ENCODE measurements around the gene LSS.
"Not testable (repeated sequence)": the region's sequence is repeated elsewhere in the genome, so short reads cannot be mapped to it uniquely, and the experiment has no call there.

The LSS gene

GRCh38 chr21:46245213-46245915, 16.8 kb upstream of the LSS start:
- DNase-seq = no peak

GRCh38 chr21:46244602-46245001, 16.0 kb upstream of the LSS start:
- no peak for DNase-seq

DNA sequence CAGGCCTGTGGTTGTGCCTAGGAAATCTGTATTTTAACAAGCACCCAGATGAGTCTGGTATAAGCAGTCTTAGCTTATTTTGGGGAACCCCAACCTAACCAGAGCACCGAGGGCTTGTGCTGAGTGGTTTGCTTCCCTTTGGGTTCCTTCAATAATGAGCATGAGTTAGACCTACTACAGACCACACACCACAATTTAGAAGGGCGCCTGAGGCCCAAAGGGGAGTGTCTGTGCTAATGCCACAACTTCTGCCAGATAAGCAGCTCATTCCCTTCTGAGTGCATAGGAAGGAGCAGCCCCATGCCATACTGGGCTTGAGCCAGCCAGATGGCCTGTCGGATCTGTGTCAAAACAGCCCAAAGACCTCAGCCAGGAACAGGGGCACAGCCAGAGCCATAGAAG, 15.4 kb upstream of the LSS start:
- no peak for DNase-seq

DNA sequence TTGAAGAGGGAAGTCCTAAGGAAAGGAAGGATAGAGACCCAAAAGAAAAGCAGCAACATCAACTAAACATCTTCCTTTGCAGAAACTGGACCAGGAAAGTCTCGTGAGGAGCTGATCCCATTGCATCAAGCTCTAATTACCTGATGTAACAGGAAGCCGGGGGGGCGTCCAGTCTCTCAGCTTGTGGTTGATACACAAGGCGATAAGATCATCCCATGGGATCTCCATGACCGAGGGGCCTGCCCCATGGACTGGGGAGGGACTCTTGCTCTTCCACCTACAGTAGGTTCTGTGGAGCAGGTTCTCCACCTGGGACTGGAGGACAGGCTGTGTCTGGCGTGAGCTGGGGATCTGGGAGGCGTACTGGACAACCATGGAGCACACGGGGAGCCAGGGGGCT, 14.8 kb upstream of the LSS start:
- no peak for DNase-seq

DNA sequence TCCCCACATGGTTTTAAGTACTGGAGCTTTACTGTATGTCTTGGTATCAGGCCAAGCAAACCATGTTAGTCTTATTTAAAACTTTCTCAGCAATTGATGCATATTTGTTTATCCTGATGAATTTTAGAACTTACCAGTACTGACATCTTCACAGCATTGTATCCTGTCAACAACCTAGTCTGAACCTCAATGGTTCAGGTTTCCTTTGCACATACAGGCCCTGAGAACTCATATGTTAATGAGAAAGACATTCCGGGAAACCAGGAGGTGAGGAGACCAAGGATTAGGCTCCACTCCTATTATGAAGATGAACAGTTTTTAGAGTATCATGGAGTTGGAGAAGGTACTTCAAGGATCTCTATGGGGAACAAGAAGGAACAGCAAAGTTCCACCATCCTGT, 13.0 kb upstream of the LSS start:
- not testable (repeated sequence) for DNase-seq

GRCh38 chr21:46239817-46240325, 11.3 kb upstream of the LSS start:
- DNase-seq = no peak

DNA sequence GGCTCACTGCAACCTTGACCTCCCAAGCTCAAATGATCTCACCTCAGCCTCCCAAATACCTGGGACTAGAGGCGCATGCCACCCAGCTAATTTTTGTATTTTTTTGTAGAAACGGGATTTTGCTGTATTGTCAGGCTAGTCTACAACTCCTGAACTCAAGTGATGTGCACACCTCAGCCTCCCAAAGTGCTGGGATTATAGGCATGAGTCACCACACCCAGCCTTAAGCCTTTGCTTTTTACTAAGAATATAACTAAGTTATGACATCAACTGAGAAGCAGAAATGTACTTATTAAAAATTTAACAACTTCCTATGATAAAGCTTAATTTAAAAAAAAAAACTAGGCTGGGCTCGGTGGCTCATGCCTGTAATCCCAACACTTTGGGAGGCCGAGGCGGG, 8.9 kb upstream of the LSS start:
- DNase-seq = no peak

DNA sequence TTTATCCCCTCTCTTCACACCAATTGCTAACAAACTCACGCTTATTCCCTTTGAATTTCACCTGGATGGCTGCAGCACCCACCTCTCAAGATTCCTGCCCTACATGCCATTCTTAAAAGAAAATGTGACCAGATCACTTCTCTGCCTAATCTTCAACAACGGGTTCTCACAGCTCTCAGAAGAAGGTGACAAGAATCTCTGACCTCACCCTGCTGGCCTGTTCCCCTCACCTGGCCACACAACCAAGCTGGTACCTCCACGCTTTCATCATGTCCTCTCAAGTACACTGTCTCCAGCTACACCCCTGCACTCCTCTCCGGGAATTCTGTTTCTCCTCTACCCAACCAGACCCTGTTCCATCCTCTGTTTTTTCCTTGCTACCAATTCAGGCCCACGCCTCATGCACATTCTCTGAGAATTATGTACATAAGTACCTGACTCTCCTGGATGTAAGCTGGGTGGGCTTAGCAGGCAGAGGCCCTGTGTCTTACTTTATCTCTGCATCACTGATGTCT, 5.9 kb upstream of the LSS start:
- no peak for DNase-seq

- DNase-seq = no peak
These were observed 1.3 kb upstream of the LSS start for GRCh38 chr21:46229923-46230260.

GRCh38 chr21:46229133-46229922, 754 bp upstream of the LSS start:
- DNase-seq = no peak

DNA sequence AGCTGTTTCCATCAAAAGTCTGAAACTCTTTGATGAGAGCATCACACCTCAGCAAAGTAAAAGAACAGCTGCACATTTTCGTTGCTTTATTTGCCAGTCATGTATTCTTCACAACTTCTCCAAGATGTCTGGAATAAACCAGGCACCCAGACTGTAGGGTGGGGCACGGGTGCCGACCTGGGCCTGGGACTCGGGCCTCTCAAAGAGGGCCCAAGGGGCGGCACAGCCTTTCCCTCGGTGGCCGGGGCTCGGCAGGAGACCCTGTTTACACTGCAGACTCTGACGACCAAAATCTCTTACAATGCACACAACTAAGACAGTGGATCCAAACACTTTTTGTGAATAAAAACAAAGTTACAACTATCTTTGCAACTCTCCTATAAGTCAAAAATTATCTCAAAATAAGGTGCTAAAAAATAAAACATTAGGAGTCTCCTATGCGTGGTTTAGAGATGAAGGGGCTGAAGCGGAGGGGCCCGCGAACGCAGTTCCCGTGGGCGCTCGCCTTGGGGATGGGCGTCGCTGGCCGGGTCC, 696 bp downstream of the LSS start:
- DNase-seq = no peak

DNA sequence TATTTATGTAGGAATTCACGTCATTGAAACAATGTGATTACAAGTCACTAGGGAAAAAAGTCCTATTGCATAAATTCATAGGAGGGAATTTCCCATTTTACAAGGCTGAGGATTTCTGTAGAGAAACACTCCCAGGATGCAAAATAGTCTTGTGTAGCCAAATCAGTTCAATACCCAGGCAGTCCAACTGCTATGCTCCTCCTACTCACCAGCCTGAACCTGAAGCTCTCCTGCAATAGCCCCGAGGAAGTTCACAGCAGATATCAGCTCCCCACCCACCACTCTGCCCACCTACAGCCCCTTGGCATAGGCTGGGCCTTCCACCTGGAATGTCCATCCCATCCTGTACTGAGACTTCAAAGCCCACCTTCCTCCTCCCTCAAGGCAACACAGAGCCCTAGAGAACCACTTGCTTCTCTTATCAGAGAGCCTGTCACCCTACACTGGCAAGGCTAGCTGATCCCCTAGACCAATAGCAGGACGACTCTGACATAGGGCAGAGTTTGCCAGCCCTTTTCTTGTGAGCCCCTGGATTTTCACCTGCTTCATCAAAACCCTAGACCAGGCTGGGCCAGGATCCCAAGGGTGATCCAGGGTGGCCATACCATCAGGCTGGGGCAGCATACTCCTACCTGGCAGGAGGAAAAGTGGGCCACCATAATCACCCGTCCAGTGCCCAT, 1.5 kb downstream of the LSS start:
- no peak for DNase-seq

DNA sequence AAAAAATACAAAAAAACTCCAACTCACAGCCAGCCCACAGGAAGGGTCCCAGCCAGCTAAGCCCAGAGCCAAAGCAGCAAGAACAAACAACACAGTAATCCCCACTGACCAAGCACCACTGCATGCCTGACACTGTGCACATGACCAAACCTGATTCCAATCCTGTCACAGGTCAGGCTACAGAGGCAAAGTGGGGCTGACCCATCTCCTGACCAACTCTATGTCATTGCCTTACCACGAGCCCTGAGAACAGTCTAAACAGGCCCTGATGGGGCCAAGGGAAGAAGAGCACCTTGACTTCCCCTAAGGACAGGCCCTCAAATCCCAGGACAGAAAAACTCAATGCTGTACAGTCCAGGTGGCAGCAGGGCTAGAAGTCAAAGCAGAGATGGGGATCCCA, 2.4 kb downstream of the LSS start:
- no peak for DNase-seq

DNA sequence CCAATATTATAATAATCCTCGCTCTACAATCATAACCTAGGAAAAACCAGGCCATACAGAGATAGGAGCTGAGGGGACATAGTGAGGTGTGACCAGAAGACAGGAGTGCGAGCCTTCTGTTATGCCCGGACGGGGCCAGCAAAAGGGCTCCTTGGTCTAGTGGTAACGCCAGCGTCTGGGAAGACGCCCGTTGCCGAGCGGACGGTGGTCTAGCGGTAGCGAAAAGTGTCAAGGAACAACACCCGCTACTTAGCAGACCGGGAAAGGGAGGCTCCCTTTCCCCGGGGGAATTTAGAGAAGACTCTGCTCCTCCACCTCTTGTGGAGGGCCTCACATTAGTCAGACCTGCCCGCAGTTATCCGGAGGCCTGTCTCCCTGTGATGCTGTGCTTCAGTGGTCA, 4.9 kb downstream of the LSS start:
- not testable (repeated sequence) for DNase-seq

- no peak for DNase-seq
These were observed 5.4 kb downstream of the LSS start for GRCh38 chr21:46223217-46223616.

GRCh38 chr21:46222436-46223116, 6.0 kb downstream of the LSS start:
- no peak for DNase-seq

- no peak for DNase-seq
These were observed 6.7 kb downstream of the LSS start for GRCh38 chr21:46221664-46222435.

DNA sequence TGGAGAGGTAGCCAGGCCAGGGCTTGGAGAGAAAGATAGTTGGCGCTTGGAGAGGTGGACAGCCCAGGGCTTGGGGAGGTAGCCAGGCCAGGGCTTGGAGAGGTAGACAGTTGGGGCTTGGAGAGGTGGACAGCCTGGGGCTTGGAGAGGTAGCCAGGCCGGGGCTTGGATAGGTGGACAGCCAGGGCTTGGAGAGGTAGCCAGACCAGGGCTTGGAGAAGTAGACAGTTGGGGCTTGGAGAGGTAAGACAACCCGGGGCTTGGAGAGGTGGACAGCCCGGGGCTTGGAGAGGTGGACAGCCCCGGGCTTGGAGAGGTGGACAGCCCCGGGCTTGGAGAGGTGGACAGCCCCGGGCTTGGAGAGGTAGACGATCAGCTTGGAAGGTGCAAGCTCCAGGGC, 7.7 kb downstream of the LSS start:
- no peak for DNase-seq

- DNase-seq = no peak
These were observed 8.2 kb downstream of the LSS start for GRCh38 chr21:46220275-46220810.

GRCh38 chr21:46219591-46220239, 8.9 kb downstream of the LSS start:
- DNase-seq = no peak

DNA sequence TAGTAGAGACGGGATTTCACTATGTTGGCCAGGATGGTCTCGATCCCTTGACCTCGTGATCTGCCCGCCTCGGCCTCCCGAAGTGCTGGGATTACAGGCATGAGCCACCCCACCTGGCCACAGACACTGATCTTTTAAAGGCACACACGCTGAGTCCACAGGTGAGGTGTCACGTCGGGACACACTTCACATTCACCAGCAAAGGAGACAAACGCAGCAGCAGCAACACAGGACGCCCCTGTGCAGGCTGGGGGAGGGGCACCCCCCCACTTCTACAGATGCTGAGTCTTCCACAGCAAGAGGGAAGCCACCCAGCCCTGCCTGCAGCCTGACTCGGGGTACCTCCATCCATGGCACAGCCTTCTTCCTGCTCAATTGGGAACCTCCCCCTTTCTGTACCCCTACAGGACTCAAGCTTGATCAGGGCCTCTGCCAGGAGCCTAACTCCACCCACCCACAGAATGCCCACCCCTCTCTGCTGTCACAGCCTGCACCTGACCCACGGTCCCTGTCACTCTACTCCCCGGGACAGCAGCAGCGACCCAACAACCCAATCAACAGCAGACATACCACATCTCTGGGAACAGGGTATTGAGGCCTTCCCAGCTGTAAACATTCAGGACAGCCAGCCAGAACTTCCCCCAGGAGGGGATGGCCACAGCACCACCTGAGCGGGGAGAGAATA, 9.5 kb downstream of the LSS start:
- DNase-seq = no peak
